Muscle layer of colon (tissue), 2 donors: ENCODE results near the gene COL20A1.
"Not testable (repeated sequence)": the region's sequence is repeated elsewhere in the genome, so short reads cannot be mapped to it uniquely, and the experiment has no call there.

Experiments used
- H3K27ac ChIP-seq: one replicate; pipeline ENCODE4 v1.7.0; 2013; ENCODE audit warnings: low read depth, mild to moderate bottlenecking, low read length, moderate library complexity
- H3K27me3 ChIP-seq, 2 donors: one replicate each; pipeline ENCODE4 v1.7.0; 2013; ENCODE audit warnings: low read length in 2 of 2, mild to moderate bottlenecking in 2 of 2; ENCODE audit not compliant: insufficient read depth in 2 of 2, control insufficient read depth in 1 of 2
- H3K36me3 ChIP-seq: one replicate; pipeline ENCODE4 v1.7.0; 2013; ENCODE audit warnings: mild to moderate bottlenecking, low read length; ENCODE audit not compliant: insufficient read depth
- H3K4me1 ChIP-seq: one replicate; pipeline ENCODE4 v1.7.0; 2013; ENCODE audit warnings: mild to moderate bottlenecking, low read length; ENCODE audit not compliant: insufficient read depth
- H3K4me3 ChIP-seq, 2 donors: one replicate each; pipeline ENCODE4 v1.7.0; 2013; ENCODE audit warnings: low read length in 2 of 2, low read depth in 1 of 2, mild to moderate bottlenecking in 1 of 2, moderate library complexity in 1 of 2
- H3K9ac ChIP-seq: one replicate; pipeline ENCODE4 v1.7.0; 2013; ENCODE audit warnings: low read length
- H3K9me3 ChIP-seq: one replicate; pipeline ENCODE4 v1.7.0; 2013; ENCODE audit warnings: mild to moderate bottlenecking, low read length
- donor health status: abdominal sarcoma.
- donor health status: Adenocarcinoma of cecum.

Gene COL20A1

GRCh38 chr20:63377951-63378381, 85.0 kb downstream of the COL20A1 start:
- Histone ChIP-seq H3K36me3 (no peaks in the 10 kb centered on the region), H3K4me3 (no peak overlapping the region), H3K27ac (no peak overlapping the region), H3K27me3 (peaks cover 0 to 51% of the 10 kb centered on the region in 2 donors), H3K9ac (no peak overlapping the region), H3K9me3 (no peaks in the 10 kb centered on the region), H3K4me1 (no peaks in the 10 kb centered on the region)

- Histone ChIP-seq H3K9me3 (no peaks in the 10 kb centered on the region), H3K9ac (no peak overlapping the region), H3K36me3 (no peaks in the 10 kb centered on the region), H3K4me3 (no peak overlapping the region), H3K27me3 (peaks cover 0 to 49% of the 10 kb centered on the region in 2 donors), H3K27ac (no peak overlapping the region), H3K4me1 (no peaks in the 10 kb centered on the region)
These were observed 85.6 kb downstream of the COL20A1 start for GRCh38 chr20:63378626-63379025.

DNA sequence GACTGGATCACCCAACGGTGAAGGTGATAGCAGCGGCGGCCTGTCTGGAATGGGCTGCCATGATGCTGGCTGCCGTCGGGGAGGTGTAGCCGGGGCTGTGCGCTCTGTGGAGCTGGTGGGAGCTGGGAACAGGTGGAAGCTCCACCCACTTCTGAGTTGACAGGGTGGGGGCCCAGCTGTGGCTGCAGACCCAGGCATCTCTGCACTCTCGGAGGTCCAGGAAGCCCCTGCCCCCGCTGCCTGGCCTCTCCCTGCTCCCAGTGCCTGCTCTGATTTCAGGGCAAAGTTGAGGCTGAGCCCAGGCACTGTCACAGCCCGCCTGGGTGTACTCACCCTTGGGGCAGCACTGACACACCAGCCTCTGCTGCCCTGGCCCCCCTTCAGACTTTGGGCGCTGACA, 86.3 kb downstream of the COL20A1 start:
- H3K27me3 ChIP-seq, result peaks cover 0 to 50% of the 10 kb centered on the region in 2 donors
- no peak overlapping the region for H3K4me3 ChIP-seq
- H3K27ac ChIP-seq, result no peak overlapping the region
- H3K36me3 ChIP-seq, result no peaks in the 10 kb centered on the region
- H3K4me1 ChIP-seq, result no peaks in the 10 kb centered on the region
- no peaks in the 10 kb centered on the region for H3K9me3 ChIP-seq
- H3K9ac ChIP-seq, result no peak overlapping the region

GRCh38 chr20:63379872-63380271, 86.9 kb downstream of the COL20A1 start:
- H3K27me3 ChIP-seq, result peaks cover 0 to 48% of the 10 kb centered on the region in 2 donors
- H3K4me3 ChIP-seq, H3K27ac ChIP-seq, H3K9me3 ChIP-seq, H3K4me1 ChIP-seq, H3K36me3 ChIP-seq, H3K9ac ChIP-seq: not testable (repeated sequence)

- H3K4me1 ChIP-seq, result no peaks in the 10 kb centered on the region
- H3K27ac ChIP-seq, result no peak overlapping the region
- no peaks in the 10 kb centered on the region for H3K9me3 ChIP-seq
- H3K4me3 ChIP-seq, result no peak overlapping the region
- peaks cover 0 to 43% of the 10 kb centered on the region in 2 donors for H3K27me3 ChIP-seq
- H3K9ac ChIP-seq, result no peak overlapping the region
- no peaks in the 10 kb centered on the region for H3K36me3 ChIP-seq
These were observed 87.4 kb downstream of the COL20A1 start for GRCh38 chr20:63380346-63380870.

- no peak overlapping the region for H3K9ac ChIP-seq
- H3K4me1 ChIP-seq, result no peaks in the 10 kb centered on the region
- H3K9me3 ChIP-seq, result no peaks in the 10 kb centered on the region
- no peak overlapping the region for H3K4me3 ChIP-seq
- peaks cover 0 to 32% of the 10 kb centered on the region in 2 donors for H3K27me3 ChIP-seq
- no peaks in the 10 kb centered on the region for H3K36me3 ChIP-seq
- no peak overlapping the region for H3K27ac ChIP-seq
These were observed 88.9 kb downstream of the COL20A1 start for GRCh38 chr20:63381781-63382431.

DNA sequence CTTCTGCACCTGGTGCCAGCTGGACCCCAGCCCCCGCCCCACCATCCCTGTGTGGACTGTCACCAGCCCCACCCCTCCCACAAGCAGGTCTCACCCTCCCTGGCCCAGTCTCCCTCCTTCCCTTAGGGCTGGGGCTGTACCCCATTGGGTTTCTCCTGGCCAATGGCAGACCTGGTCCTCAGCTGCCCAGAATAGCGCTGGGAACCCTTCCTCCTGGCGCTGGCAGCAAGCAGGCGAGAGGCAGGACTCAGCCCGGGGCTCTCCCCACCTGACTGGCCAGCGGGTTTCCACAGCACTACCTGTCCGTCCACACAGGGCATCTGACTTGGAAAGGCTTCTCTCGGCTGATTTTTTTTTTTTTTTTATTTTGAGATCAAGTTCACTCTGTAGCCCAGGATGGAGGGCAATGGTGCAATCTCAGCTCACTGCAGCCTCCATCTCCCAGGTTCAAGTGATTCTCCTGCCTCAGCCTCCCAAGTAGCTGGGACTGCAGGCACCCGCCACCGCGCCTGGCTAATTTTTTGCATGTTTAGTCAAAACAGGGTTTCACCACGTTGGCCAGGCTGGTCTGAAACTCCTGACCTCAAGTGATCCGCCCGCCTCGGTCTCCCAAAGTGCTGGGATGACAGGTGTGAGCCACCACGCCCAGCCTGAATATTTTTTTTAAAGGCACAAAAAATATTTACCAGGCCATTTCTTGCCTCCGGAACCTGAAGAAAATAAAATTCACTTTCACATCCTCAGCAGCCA, 89.7 kb downstream of the COL20A1 start:
- no peaks in the 10 kb centered on the region for H3K4me1 ChIP-seq
- H3K36me3 ChIP-seq, result no peaks in the 10 kb centered on the region
- H3K9ac ChIP-seq, result no peak overlapping the region
- no peak overlapping the region for H3K27ac ChIP-seq
- no peaks in the 10 kb centered on the region for H3K9me3 ChIP-seq
- no peak overlapping the region for H3K4me3 ChIP-seq
- H3K27me3 ChIP-seq, result peaks cover 0 to 24% of the 10 kb centered on the region in 2 donors

- Histone ChIP-seq H3K4me1 (no peaks in the 10 kb centered on the region), H3K9ac (no peak overlapping the region), H3K27ac (no peak overlapping the region), H3K36me3 (no peaks in the 10 kb centered on the region), H3K4me3 (no peak overlapping the region), H3K9me3 (no peaks in the 10 kb centered on the region), H3K27me3 (peaks cover 0 to 21% of the 10 kb centered on the region in 2 donors)
These were observed 90.6 kb downstream of the COL20A1 start for GRCh38 chr20:63383556-63383955.

DNA sequence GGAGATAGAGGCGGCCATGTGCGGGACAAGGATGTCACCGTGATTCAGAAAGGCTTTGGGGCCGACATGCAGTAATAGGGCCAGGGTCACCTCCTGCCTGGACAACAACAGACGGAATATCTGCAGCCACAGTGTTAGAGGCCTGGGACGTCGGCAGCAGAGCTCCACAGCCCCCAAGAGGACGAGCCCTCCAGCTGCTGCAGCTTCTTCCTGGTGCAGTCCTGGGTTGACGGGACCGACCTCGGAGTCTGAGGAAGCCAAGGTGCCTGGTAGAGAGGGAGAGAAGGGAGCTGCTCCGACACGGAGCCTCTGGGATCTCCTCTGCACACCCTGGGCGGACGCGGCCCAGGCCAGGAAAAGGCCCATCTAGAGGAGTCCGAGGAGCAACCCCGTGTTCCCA, 91.3 kb downstream of the COL20A1 start:
- Histone ChIP-seq H3K9me3 (no peaks in the 10 kb centered on the region), H3K27me3 (peaks cover 0 to 21% of the 10 kb centered on the region in 2 donors), H3K4me1 (no peaks in the 10 kb centered on the region), H3K36me3 (no peaks in the 10 kb centered on the region), H3K27ac (no peak overlapping the region), H3K9ac (no peak overlapping the region), H3K4me3 (no peak overlapping the region)
